ENCODE measurements around the gene FLNB. TPM values are rescaled to one million over a fixed set of nuclear protein-coding genes. Genes with fewer than 3 reads are reported as not detected.

FLNB gene
- total RNA-seq, 3 donors from 2014 or later (not counting 1 experiment from before 2014, with no cell fraction given), result 24.6 to 30.8 (median 26.6) TPM

GRCh38 chr3:58143417-58144055, 135.3 kb downstream of the FLNB start:
- Mint-ChIP-seq H3K9me3 (no peaks in the 10 kb centered on the region), H3K27me3 (ENCODE audit: low read depth in 2 of 2) (no peaks in the 10 kb centered on the region), H3K4me1 (no peaks in the 10 kb centered on the region), H3K4me3 (no peak overlapping the region), H3K27ac (no peak overlapping the region), H3K36me3 (no peaks in the 10 kb centered on the region)
- DNase-seq (no peak), ATAC-seq (no peak)
- Histone ChIP-seq H3K9me3 (ENCODE audit: control insufficient read depth, insufficient read depth, low read length) (no peaks in the 10 kb centered on the region), H3K4me3 (ENCODE audit: low read length) (no peak overlapping the region), H3K4me1 (ENCODE audit: control insufficient read depth, insufficient read depth, low read length) (no peaks in the 10 kb centered on the region), H3K27me3 (ENCODE audit: control insufficient read depth, insufficient read depth, low read length) (no peaks in the 10 kb centered on the region), H3K27ac (ENCODE audit: low read length) (no peak overlapping the region), H3K36me3 (ENCODE audit: control insufficient read depth, insufficient read depth, low read length) (peaks cover 27% of the 10 kb centered on the region)
- 95% methylated on average over 9 of the region's 9 CpGs for WGBS (ENCODE audit: insufficient coverage)
- TF ChIP-seq, protein P1, sequence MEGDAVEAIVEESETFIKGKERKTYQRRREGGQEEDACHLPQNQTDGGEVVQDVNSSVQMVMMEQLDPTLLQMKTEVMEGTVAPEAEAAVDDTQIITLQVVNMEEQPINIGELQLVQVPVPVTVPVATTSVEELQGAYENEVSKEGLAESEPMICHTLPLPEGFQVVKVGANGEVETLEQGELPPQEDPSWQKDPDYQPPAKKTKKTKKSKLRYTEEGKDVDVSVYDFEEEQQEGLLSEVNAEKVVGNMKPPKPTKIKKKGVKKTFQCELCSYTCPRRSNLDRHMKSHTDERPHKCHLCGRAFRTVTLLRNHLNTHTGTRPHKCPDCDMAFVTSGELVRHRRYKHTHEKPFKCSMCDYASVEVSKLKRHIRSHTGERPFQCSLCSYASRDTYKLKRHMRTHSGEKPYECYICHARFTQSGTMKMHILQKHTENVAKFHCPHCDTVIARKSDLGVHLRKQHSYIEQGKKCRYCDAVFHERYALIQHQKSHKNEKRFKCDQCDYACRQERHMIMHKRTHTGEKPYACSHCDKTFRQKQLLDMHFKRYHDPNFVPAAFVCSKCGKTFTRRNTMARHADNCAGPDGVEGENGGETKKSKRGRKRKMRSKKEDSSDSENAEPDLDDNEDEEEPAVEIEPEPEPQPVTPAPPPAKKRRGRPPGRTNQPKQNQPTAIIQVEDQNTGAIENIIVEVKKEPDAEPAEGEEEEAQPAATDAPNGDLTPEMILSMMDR (IDR thresholded peaks at IDR 0.05), result no peak
- intact Hi-C loops (cut with micrococcal nuclease), result no loop called here

- Histone ChIP-seq H3K9me3 (ENCODE audit: control insufficient read depth, insufficient read depth, low read length) (no peaks in the 10 kb centered on the region), H3K4me1 (ENCODE audit: control insufficient read depth, insufficient read depth, low read length) (no peaks in the 10 kb centered on the region), H3K27ac (ENCODE audit: low read length) (no peak overlapping the region), H3K36me3 (ENCODE audit: control insufficient read depth, insufficient read depth, low read length) (peaks cover 33% of the 10 kb centered on the region), H3K4me3 (ENCODE audit: low read length) (no peak overlapping the region), H3K27me3 (ENCODE audit: control insufficient read depth, insufficient read depth, low read length) (no peaks in the 10 kb centered on the region)
- WGBS (ENCODE audit: insufficient coverage), result 96% methylated on average over 5 of the region's 7 CpGs
- no peaks in the 10 kb centered on the region for H3K9me3 Mint-ChIP-seq
- no peaks in the 10 kb centered on the region for H3K27me3 Mint-ChIP-seq (ENCODE audit: low read depth in 2 of 2)
- H3K27ac Mint-ChIP-seq, result no peak overlapping the region
- DNase-seq, result no peak
- intact Hi-C loops (cut with micrococcal nuclease), result no loop called here
- no peaks in the 10 kb centered on the region for H3K4me1 Mint-ChIP-seq
- H3K4me3 Mint-ChIP-seq, result no peak overlapping the region
- H3K36me3 Mint-ChIP-seq, result no peaks in the 10 kb centered on the region
- TF ChIP-seq, protein P1 (IDR thresholded peaks at IDR 0.05), result no peak
- no peak for ATAC-seq
Observed at GRCh38 chr3:58144478-58145325, 136.5 kb downstream of the FLNB start.

DNA sequence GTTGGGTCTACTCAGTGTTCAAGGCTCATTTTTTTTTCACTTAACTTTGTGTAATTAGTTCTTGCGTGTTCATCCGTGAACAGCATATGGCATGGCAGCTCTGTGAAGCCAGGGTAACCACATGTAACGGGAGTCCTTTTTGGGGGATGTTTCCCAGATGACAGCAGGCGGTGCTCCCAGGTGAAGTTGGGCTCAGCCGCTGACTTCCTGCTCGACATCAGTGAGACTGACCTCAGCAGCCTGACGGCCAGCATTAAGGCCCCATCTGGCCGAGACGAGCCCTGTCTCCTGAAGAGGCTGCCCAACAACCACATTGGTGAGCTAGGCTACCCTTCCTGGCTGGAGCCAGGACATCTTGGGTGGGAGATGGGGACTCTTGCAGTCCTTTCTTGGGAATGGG, 139.8 kb downstream of the FLNB start:
- Mint-ChIP-seq H3K4me1 (no peaks in the 10 kb centered on the region), H3K9me3 (no peaks in the 10 kb centered on the region), H3K27ac (no peak overlapping the region), H3K4me3 (no peak overlapping the region), H3K36me3 (no peaks in the 10 kb centered on the region), H3K27me3 (ENCODE audit: low read depth in 2 of 2) (no peaks in the 10 kb centered on the region)
- WGBS (ENCODE audit: insufficient coverage), result 97% methylated on average over 9 of the region's 9 CpGs
- Histone ChIP-seq H3K9me3 (ENCODE audit: control insufficient read depth, insufficient read depth, low read length) (no peaks in the 10 kb centered on the region), H3K27me3 (ENCODE audit: control insufficient read depth, insufficient read depth, low read length) (no peaks in the 10 kb centered on the region), H3K36me3 (ENCODE audit: control insufficient read depth, insufficient read depth, low read length) (peaks cover 25% of the 10 kb centered on the region), H3K4me3 (ENCODE audit: low read length) (no peak overlapping the region), H3K4me1 (ENCODE audit: control insufficient read depth, insufficient read depth, low read length) (no peaks in the 10 kb centered on the region), H3K27ac (ENCODE audit: low read length) (no peak overlapping the region)
- DNase-seq (no peak), ATAC-seq (no peak)
- intact Hi-C loops (cut with micrococcal nuclease), result no loop called here
- TF ChIP-seq, protein P1 (IDR thresholded peaks at IDR 0.05), result no peak
